K562 (cell line): ENCODE results near the gene KRTAP4-8. TPM values are rescaled to one million over a fixed set of nuclear protein-coding genes. Genes with fewer than 3 reads are reported as not detected.

Experiments used
- ATF1 ChIP-seq, 2 experiments: fragments of 450-650 bp in 1 of 2; IDR thresholded peaks; 2 replicates each; pipeline ENCODE4 v1.6.1; 2016; ENCODE audit warnings: missing compliant biosample characterization in 1 of 2, missing genetic modification characterization in 1 of 2
- ATF7 ChIP-seq: fragments of 450-650 bp; IDR thresholded peaks from 2 replicates; pipeline ENCODE4 v1.7.1; 2014; ENCODE audit warnings: mild to moderate bottlenecking, moderate library complexity
- CCNT2 ChIP-seq: IDR thresholded peaks from 2 replicates; pipeline ENCODE4 v1.6.1; 2011; ENCODE audit warnings: borderline replicate concordance, low read depth, mild to moderate bottlenecking, moderate library complexity, mixed read lengths, low read length; ENCODE audit not compliant: insufficient read length; ENCODE audit errors: extremely low read depth
- KHSRP ChIP-seq: fragments of 450-650 bp; IDR thresholded peaks from 2 replicates; pipeline ENCODE4 v1.6.1; 2017
- MAFK ChIP-seq: IDR thresholded peaks from 2 replicates; pipeline ENCODE4 v1.6.1; 2011; ENCODE audit warnings: low read length, improper control_type of control experiment
- NONO ChIP-seq, 2 experiments: fragments of 200-400 bp in 1 of 2; fragments of 450-650 bp in 1 of 2; formaldehyde crosslinking in 1 of 2; IDR thresholded peaks; 2 replicates each; pipeline ENCODE4 v1.6.1; 2017; ENCODE audit warnings: low read depth in 2 of 2, mild to moderate bottlenecking in 2 of 2, moderate library complexity in 2 of 2, low read length in 1 of 2
- PHF8 ChIP-seq: fragments of 200-600 bp; sonication (generic); IDR thresholded peaks from 2 replicates; pipeline ENCODE4 v1.6.1; 2012; ENCODE audit warnings: mixed run types, mild to moderate bottlenecking, inconsistent platforms, low read length, moderate library complexity, borderline replicate concordance
- RBM17 ChIP-seq: fragments of 200-400 bp; formaldehyde crosslinking; IDR thresholded peaks from 2 replicates; pipeline ENCODE4 v1.6.1; 2017; ENCODE audit warnings: low read depth, mild to moderate bottlenecking, low read length, borderline replicate concordance
- RBM22 ChIP-seq: fragments of 200-400 bp; formaldehyde crosslinking; IDR thresholded peaks from 2 replicates; pipeline ENCODE4 v1.6.1; 2018; ENCODE audit warnings: low read length, low read depth; ENCODE audit not compliant: poor library complexity, severe bottlenecking
- SMAD4 ChIP-seq: fragments of 250-450 bp; sonication (Bioruptor Pico); conservative IDR thresholded peaks from 2 replicates; pipeline ENCODE4 v1.8.0; 2021; ENCODE audit warnings: inconsistent platforms, mild to moderate bottlenecking, moderate library complexity
- STAG1 ChIP-seq: sonication (generic); formaldehyde crosslinking; IDR thresholded peaks from 2 replicates; pipeline ENCODE4 v1.5.0; 2020; ENCODE audit warnings: missing genetic modification reagents, borderline replicate concordance
- TBL1XR1 ChIP-seq, 2 experiments: IDR thresholded peaks; 2 replicates each; pipeline ENCODE4 v1.6.1; 2012; ENCODE audit warnings: improper control_type of control experiment in 2 of 2, low read length in 2 of 2, mild to moderate bottlenecking in 1 of 2
- TEAD1 ChIP-seq, 2 experiments: fragments of 450-650 bp in 1 of 2; sonication (generic) in 1 of 2; formaldehyde crosslinking; IDR thresholded peaks; 2 replicates each; pipeline versions ENCODE4 v1.4.0 to v1.8.0; 2020 to 2022; ENCODE audit warnings: mild to moderate bottlenecking in 2 of 2, missing genetic modification reagents in 1 of 2
- ZBTB12 ChIP-seq: fragments of 250-450 bp; sonication (Bioruptor Pico); IDR thresholded peaks from 2 replicates; pipeline ENCODE4 v1.4.0; 2020
- ZFX ChIP-seq: sonication (generic); formaldehyde crosslinking; IDR thresholded peaks from 2 replicates; pipeline ENCODE4 v1.8.0; 2022; ENCODE audit warnings: mild to moderate bottlenecking, missing genetic modification reagents, moderate library complexity
- ZKSCAN8 ChIP-seq: fragments of 200-800 bp; sonication (Bioruptor generic); IDR thresholded peaks from 2 replicates; pipeline ENCODE4 v1.6.1; 2016; ENCODE audit warnings: missing genetic modification characterization, missing compliant biosample characterization
- ZNF124 ChIP-seq: sonication (generic); formaldehyde crosslinking; IDR thresholded peaks from 2 replicates; pipeline ENCODE4 v1.8.1; 2022; ENCODE audit warnings: missing genetic modification reagents
- ZNF143 ChIP-seq: sonication (generic); formaldehyde crosslinking; IDR thresholded peaks from 2 replicates; pipeline ENCODE4 v1.9.0; 2022; ENCODE audit warnings: mild to moderate bottlenecking, missing genetic modification reagents
- ZNF384 ChIP-seq: IDR thresholded peaks from 2 replicates; pipeline ENCODE4 v1.6.1; 2012; ENCODE audit warnings: low read depth, low read length, improper control_type of control experiment
- ZNF445 ChIP-seq: fragments of 250-450 bp; sonication (Bioruptor Pico); IDR thresholded peaks from 2 replicates; pipeline ENCODE4 v1.4.0; 2020; ENCODE audit warnings: low read depth, mild to moderate bottlenecking, moderate library complexity
- ZNF584 ChIP-seq: fragments of 200-800 bp; sonication (Bioruptor generic); IDR thresholded peaks from 2 replicates; pipeline ENCODE4 v1.6.1; 2016; ENCODE audit warnings: low read depth, mild to moderate bottlenecking, missing genetic modification characterization, missing compliant biosample characterization
- ZSCAN32 ChIP-seq: fragments of 450-650 bp; formaldehyde crosslinking; IDR thresholded peaks from 2 replicates; pipeline ENCODE4 v1.4.0; 2020; ENCODE audit warnings: mild to moderate bottlenecking, moderate library complexity
- polyA plus RNA-seq, 8 experiments: library from polyadenylated mRNA; depleted of rRNA in 4 of 8; stranded (reverse) in 5 of 8; unstranded in 3 of 8; fragments of >200 nt; fragmentation: Nextera tagmentation in 2 of 8; fragmentation: Illumina TruSeq in 1 of 8; extraction: Ambion mirVana in 2 of 8; extraction: Trizol in 1 of 8; gene quantifications; 2 replicates each; pipeline versions ENCODE4 v1.2.1 to v1.2.3, GENCODE V29; 2011 to 2014; ENCODE audit warnings: inconsistent platforms in 1 of 8, missing spikeins in 1 of 8
- total RNA-seq, 7 experiments: library from RNA; depleted of rRNA in 6 of 7; stranded (reverse); fragments of >200 nt in 6 of 7; fragmentation: Illumina TruSeq in 2 of 7; extraction: Trizol in 2 of 7; gene quantifications; 2 replicates each; pipeline versions ENCODE4 v1.2.1 to v1.2.3, GENCODE V29; 2011 to 2021; ENCODE audit warnings: low replicate concordance in 1 of 7
- TF ChIP-seq, protein P1 (sequence below): sonication (generic); IDR thresholded peaks from 2 replicates; pipeline ENCODE4 v1.6.1; 2016
- TF ChIP-seq, protein P2 (sequence below): sonication (generic); formaldehyde crosslinking; IDR thresholded peaks from 2 replicates; pipeline ENCODE4 v1.4.0; 2020; ENCODE audit warnings: mild to moderate bottlenecking, missing genetic modification reagents

Gene KRTAP4-8
- total and polyA plus RNA-seq, 9 of the 15 experiments (the other 6 are each of a cell fraction or from before 2014, with no cell fraction given), result not detected

- TF ChIP-seq ZNF143 (no peak), CCNT2 (no peak), RBM17 (no peak), SMAD4 (CRISPR knock-in tag) (peak; percentile 75), PHF8 (no peak), ZSCAN32 (CRISPR knock-in tag) (peak; percentile 93), ZKSCAN8 (CRISPR knock-in tag) (peak; percentile 49; the same call in 1 of the 2 replicates), ZNF445 (CRISPR knock-in tag) (no peak), NONO (IDR thresholded peaks at IDR 0.05; ENCODE audit: low read depth in 2 of 2, low read length in 1 of 2) (no peak), ATF7 (peak; percentile 92), ZBTB12 (CRISPR knock-in tag) (peak; percentile 34; the same call in 1 of the 2 replicates), RBM22 (no peak), ZFX (CRISPR knock-in tag) (no peak), MAFK (peak; percentile 25; the same call in 1 of the 2 replicates), TEAD1 (CRISPR knock-in tag; IDR thresholded peaks at IDR 0.05) (peak in 1 of 2 experiments; percentile 71; a peak in 2 of 4 replicates), ATF1 (CRISPR knock-in tag; IDR thresholded peaks at IDR 0.05) (no peak), ATF1 (tag; IDR thresholded peaks at IDR 0.05) (peak; percentile 62), TBL1XR1 (IDR thresholded peaks at IDR 0.05; ENCODE audit: low read length in 2 of 2) (no peak), ZNF584 (peak; percentile 84), ZNF124 (CRISPR knock-in tag) (no peak), ZNF384 (no peak), KHSRP (no peak), STAG1 (CRISPR knock-in tag) (no peak)
- TF ChIP-seq, protein P1, sequence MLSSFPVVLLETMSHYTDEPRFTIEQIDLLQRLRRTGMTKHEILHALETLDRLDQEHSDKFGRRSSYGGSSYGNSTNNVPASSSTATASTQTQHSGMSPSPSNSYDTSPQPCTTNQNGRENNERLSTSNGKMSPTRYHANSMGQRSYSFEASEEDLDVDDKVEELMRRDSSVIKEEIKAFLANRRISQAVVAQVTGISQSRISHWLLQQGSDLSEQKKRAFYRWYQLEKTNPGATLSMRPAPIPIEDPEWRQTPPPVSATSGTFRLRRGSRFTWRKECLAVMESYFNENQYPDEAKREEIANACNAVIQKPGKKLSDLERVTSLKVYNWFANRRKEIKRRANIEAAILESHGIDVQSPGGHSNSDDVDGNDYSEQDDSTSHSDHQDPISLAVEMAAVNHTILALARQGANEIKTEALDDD, result peak; percentile 77
- TF ChIP-seq, protein P2, sequence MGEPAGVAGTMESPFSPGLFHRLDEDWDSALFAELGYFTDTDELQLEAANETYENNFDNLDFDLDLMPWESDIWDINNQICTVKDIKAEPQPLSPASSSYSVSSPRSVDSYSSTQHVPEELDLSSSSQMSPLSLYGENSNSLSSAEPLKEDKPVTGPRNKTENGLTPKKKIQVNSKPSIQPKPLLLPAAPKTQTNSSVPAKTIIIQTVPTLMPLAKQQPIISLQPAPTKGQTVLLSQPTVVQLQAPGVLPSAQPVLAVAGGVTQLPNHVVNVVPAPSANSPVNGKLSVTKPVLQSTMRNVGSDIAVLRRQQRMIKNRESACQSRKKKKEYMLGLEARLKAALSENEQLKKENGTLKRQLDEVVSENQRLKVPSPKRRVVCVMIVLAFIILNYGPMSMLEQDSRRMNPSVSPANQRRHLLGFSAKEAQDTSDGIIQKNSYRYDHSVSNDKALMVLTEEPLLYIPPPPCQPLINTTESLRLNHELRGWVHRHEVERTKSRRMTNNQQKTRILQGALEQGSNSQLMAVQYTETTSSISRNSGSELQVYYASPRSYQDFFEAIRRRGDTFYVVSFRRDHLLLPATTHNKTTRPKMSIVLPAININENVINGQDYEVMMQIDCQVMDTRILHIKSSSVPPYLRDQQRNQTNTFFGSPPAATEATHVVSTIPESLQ (CRISPR knock-in tag), result no peak
These were observed 31.9 kb downstream of the KRTAP4-8 start, which contains the start of gene KRTAP2-4 (continued) for GRCh38 chr17:41065829-41066624.
